NCI-H187 treated with DMSO at 0.1 percent for 48 hours (cell line): ENCODE results near the gene GNG10.
"Not testable (repeated sequence)": the region's sequence is repeated elsewhere in the genome, so short reads cannot be mapped to it uniquely, and the experiment has no call there.

Experiments
- DNase-seq: peaks from one replicate; lab custom pipeline; 2025; lab: John Stamatoyannopoulos, UW

The GNG10 gene

DNA sequence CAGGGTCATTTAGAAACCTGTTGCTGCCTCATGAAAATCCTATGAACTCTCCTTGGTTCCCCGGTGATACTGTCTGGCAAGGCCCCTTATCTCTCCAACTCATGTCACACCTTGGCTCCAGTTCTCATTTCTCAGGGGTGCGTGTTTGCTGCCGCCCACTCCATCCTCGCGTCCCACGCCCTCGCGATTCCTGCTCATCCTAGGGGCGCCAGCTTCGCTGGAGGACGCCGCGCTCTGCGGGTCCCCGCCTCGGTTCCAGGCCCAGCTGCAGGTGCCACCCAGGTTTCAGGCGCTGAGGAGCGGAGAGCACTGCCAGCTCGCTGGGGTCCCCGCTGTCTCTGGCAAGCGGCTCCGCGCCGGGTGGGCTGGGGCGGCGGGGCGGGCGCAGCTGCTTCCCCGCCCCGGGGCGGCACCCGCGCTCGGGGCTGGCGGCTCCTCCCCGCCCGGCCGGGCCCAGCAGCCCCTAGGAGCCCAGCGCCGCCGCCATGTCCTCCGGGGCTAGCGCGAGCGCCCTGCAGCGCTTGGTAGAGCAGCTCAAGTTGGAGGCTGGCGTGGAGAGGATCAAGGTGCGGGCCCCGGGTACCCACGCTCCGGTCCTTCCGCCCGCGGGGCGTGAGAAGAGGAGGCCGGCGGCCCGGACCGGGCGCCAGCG is at the start of gene GNG10:
Gene GNG10, plus strand, starts transcription at position 456 of the 652 bp plus-strand sequence. Its CDS starts 30 bp downstream, at position 486.
- DNase-seq, result no peak

DNA sequence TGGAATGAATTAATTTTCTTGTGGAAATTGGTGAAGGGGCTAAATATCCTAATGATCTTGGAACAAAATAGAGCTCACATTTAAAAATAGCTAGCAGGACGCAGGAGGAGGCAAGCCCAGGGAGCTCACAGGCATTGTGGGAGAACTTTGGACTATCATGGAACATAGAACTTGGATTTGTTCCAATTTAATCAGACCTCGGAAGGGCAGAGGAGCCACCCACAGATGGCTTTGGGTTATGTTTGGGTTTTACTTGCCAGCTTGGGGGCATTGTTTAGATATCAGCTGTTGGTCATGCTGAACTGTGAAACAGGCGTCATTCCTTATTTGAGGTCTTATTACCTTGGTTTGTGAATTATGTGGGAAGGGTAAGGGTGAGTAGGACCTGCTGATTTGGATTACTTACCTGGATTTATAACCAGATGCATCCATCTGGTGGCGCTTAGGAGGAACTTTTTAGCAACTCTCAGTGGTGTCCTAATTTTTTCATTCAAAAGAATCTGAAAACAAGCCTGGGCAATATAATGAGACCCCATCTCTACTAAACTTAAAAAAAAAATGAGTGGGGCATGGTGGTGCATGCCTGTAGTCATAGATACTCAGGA is 47.9 kb upstream of the GNG10 start:
- no peak for DNase-seq

- no peak for DNase-seq
Measured at GRCh38 chr9:111615928-111616327, 45.5 kb upstream of the GNG10 start.

GRCh38 chr9:111617349-111617748 is 44.1 kb upstream of the GNG10 start:
- DNase-seq, result not testable (repeated sequence)

- DNase-seq, result no peak
Measured at GRCh38 chr9:111621895-111622480, 39.4 kb upstream of the GNG10 start.

GRCh38 chr9:111622626-111623025 is 38.8 kb upstream of the GNG10 start:
- no peak for DNase-seq

- no peak for DNase-seq
Measured at GRCh38 chr9:111627260-111627963, 34.0 kb upstream of the GNG10 start.

- DNase-seq, result no peak
Measured at GRCh38 chr9:111628411-111628810, 33.0 kb upstream of the GNG10 start.

GRCh38 chr9:111630182-111630963 is 31.0 kb upstream of the GNG10 start:
- no peak for DNase-seq

DNA sequence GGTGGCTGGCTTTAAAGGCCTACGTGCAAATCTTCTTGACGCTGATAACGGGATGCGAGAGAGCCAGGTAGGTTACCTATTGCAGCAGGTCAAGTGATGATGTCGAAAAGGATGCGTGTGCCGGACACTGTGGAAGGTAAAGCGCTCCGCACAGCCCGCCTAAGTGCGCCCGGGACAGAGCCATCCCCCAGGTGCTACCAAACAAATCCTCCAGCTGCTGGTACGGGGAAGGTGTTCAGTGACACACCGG is 30.5 kb upstream of the GNG10 start:
- DNase-seq, result no peak

- peak; percentile 79 for DNase-seq
Measured at GRCh38 chr9:111631214-111631971, 30.0 kb upstream of the GNG10 start, which contains the start of gene DNAJC25. Gene DNAJC25, plus strand, starts transcription at chr9:111631334. Its CDS starts 74 bp downstream, at chr9:111631408.

- DNase-seq, result no peak
Measured at GRCh38 chr9:111632060-111632459, 29.3 kb upstream of the GNG10 start.

DNA sequence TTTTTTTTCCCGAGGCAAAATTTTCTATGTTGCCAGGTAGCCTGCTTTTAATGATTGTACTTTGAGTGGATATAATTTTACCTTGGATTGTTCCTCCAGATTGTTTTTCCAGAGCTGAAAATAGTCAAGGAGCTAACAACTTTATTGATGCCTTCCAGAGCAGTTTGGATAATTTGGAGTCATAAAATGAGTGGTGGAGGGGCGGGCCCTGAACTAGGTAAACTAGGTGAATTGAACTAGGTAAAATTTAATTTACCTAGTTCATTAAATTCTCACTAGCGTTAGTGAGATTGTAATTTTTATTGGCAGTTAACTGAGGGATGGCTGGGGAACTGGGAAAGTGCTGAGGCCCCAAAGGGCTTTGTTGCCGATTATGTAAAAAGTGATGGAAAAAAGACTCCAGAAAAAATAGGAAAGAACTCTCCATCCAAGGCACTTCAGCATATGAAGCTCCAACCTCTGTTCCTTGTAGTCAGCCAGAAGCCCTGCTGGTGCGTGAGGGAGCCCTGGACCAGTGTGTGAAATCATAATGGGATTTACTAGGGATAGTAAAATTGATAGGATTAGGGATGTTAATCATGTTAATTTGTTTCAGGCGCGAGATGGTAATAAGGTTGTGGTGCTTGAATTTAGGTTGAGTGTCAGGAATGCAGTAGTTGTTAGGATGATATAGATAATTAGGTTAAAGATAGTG is 28.6 kb upstream of the GNG10 start:
- no peak for DNase-seq

- DNase-seq, result no peak
Measured at GRCh38 chr9:111633389-111633736, 28.0 kb upstream of the GNG10 start.

DNA sequence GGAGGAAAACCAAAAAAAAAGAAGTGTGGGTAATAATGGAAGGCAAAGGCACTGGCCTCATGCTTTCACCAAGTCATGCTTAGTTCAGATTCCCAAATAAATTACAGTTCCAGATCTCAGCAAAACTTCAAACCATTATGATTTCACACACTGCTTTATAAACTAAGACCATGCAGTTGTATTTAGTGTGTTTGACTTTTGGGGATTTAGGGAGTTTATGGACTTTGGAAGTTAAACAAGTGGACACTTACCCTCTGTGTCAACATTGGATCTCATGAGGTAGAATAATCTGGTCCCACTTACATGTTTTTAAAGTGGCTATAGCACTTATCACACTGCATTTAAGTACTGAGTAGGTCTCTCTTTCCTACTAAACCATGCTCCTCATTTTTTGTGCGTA is 26.5 kb upstream of the GNG10 start:
- DNase-seq, result no peak

DNA sequence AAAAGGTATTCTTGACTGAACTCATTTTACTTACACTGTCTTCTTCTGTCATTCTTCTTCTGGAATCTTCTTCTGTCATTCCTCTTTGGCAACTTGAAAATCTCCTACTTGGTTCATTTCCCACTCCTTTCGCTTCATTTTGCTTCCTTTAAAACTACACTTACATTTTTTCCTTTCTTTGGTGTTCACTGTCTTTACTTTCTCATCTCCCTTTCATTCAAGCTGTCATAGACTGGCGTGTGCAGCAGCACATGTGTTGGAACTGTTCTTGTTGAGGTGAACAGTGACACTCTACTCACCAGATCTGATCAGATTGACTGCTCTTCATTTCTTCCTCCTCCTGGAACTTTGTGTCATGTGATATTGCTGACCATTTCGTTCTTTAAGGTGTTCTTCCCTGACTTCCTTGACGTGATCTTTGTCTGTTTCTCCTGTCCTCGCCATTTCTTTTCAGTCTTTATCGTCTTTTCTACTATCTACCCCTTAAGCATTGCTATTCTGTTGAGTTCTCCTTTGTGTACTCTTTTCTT is 23.9 kb upstream of the GNG10 start:
- no peak for DNase-seq

- no peak for DNase-seq
Measured at GRCh38 chr9:111644195-111644772, 17.1 kb upstream of the GNG10 start.

- no peak for DNase-seq
Measured at GRCh38 chr9:111645806-111646205, 15.6 kb upstream of the GNG10 start.

DNA sequence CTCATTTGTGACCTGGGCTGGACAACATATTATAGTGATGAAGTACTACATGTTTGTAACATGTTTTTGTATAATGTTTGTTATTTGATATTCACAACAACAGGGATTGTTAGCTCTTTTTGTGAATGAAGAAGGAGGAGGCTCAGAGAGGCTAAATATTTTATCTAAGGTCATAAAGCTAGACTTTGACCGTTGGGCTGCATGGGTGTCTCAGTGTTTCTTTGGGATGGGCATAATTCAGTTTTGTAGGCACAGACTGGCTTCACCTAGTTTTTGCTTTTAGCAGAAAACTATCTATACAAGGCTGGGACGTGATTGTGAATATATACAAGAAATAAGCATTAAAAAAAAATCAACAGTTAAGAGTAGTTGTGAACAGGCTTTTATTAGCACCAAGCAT is 15.0 kb upstream of the GNG10 start:
- no peak for DNase-seq

GRCh38 chr9:111648066-111648465 is 13.3 kb upstream of the GNG10 start:
- no peak for DNase-seq
